ENCODE measurements around the gene CCHCR1. TPM values are rescaled to one million over a fixed set of nuclear protein-coding genes. Genes with fewer than 3 reads are reported as not detected.

Gene CCHCR1
- total and polyA plus RNA-seq, 2 of the 13 experiments (the other 11 are each of a cell fraction or from before 2014, with no cell fraction given) = 14.6 to 28.2 TPM

- no TSS peak for BruUV-seq (replicated peaks)
- Histone ChIP-seq H3K4me2 (ENCODE audit: low read depth, low read length) (no peak overlapping the region), H3K36me3 (replicated peaks in 1 of 2; ENCODE audit: control insufficient read depth in 1 of 2, insufficient read depth in 2 of 2, low read length in 2 of 2) (no peaks in the 10 kb centered on the region), H3K27ac (ENCODE audit: extremely low read length, insufficient read depth, low read length) (no peak overlapping the region), H3K4me1 (ENCODE audit: insufficient read depth, low read length) (peaks cover 7% of the 10 kb centered on the region), H3K9me3 (ENCODE audit: low read length) (no peaks in the 10 kb centered on the region), H3K4me3 (replicated peaks in 1 of 3; ENCODE audit: insufficient read depth in 1 of 3, low read depth in 2 of 3, low read length in 3 of 3) (no peak overlapping the region), H3K9ac (ENCODE audit: insufficient read depth, low read depth, low read length) (no peak overlapping the region), H3K27me3 (ENCODE audit: control insufficient read depth in 1 of 2, insufficient read depth in 2 of 2, low read length in 2 of 2) (peaks cover 1 to 49% of the 10 kb centered on the region in 2 experiments; a peak in 3 of 5 replicates), H4K20me1 (ENCODE audit: insufficient read depth, low read length) (no peaks in the 10 kb centered on the region), H3K79me2 (ENCODE audit: insufficient read depth, low read length) (no peaks in the 10 kb centered on the region), H2AFZ (ENCODE audit: low read length) (no peak overlapping the region)
- 22% methylated on average over 8 of the region's 8 CpGs for WGBS (ENCODE audit: low lambda C conversion rate)
- in situ Hi-C loops (cut with HindIII; ENCODE audit: extremely low pct_ligation_motif_present, low pct_unique_long_range_greater_than_20kb) (no loop called here), intact Hi-C loops (cut with micrococcal nuclease; ENCODE audit: unreplicated experiment) (no loop called here)
- DNase-seq (ENCODE audit: low spot score) (no peak), ATAC-seq (no peak), FAIRE-seq (no peak)
- ChIA-PET POLR2A (no interaction called here), CTCF (ENCODE audit: low intra/inter-chr PET ratio, low total read pairs) (no interaction called here)
- no peak for TF ChIP-seq KDM1A (CRISPR knock-in tag; IDR thresholded peaks at IDR 0.05)
- no peak for TF ChIP-seq NFYB (CRISPR knock-in tag; IDR thresholded peaks at IDR 0.05)
- TF ChIP-seq RARG (CRISPR knock-in tag; IDR thresholded peaks at IDR 0.05; ENCODE audit: low read depth) = no peak
- TF ChIP-seq TAF15 (IDR thresholded peaks at IDR 0.05; ENCODE audit: low read depth, low read length, poor library complexity, severe bottlenecking) = no peak
- no peak for TF ChIP-seq KIAA2018 (CRISPR knock-in tag; IDR thresholded peaks at IDR 0.05; ENCODE audit: borderline replicate concordance)
- no peak for TF ChIP-seq ZFP41 (CRISPR knock-in tag; IDR thresholded peaks at IDR 0.05; ENCODE audit: borderline replicate concordance)
- no peak for TF ChIP-seq POLR2AphosphoS5 (IDR thresholded peaks at IDR 0.05; ENCODE audit: low read depth, low read length)
- TF ChIP-seq ZNF776 (CRISPR knock-in tag; IDR thresholded peaks at IDR 0.05) = no peak
These were observed 32.4 kb downstream of the CCHCR1 start for GRCh38 chr6:31125162-31125561.

Measured in HepG2 (cell line).